ENCODE data around the gene SPRYD3.
"Not testable (repeated sequence)": the region's sequence is repeated elsewhere in the genome, so short reads cannot be mapped to it uniquely, and the experiment has no call there.

The SPRYD3 gene

DNA sequence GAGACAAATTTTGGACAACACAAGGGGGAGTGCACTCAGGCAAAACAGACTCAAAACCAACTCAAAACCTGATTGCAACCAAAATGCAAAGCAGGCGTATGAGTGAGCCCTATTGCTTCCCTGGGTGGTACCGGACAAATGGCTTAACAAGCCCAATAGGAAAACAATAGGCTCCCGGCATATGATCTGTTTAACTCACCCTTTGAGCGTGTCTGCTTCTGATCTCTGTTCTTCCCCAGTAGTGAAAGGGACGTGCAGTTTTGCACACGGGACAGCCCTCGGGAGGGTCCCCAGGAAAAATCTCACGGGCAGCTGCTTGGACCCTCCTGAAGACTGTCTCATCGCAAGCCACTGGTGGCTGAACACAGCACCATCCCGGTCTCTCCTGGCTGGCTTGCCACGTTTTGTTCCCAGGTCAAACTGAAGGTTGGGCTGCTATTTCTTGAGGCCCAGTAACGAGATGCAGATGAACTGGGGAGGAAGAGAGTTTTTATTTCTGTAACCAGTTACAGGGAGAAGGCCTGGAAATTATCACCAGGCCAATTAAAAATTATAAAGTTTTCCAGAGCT, 34.0 kb upstream of the SPRYD3 start:
- no peak for DNase-seq (ENCODE audit: low read depth in 1 of 2, low spot score in 1 of 2)
- in situ Hi-C loops (cut with HindIII; ENCODE audit: low pct_unique_long_range_greater_than_20kb, low sequenced_read_pairs) = no loop called here
- no peak for TF ChIP-seq JUND (IDR thresholded peaks at IDR 0.05; ENCODE audit: low read depth)

DNA sequence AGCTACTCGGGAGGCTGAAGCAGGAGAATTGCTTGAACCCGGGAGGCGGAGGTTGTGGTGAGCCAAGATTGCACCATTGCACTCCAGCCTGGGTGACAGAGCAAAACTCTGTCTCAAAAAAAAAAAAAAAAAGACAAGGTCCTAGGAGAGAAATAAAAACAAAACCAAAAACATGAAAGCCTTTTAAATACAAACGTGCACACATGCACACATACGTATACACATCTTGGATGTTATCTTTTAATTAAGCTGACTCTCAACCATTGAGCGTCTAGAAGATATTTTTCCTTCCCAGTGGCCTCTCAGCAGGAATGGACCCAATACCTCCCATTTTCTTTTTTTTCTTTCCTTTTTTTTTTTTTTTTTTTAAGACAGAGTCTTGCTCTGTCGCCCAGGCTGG, 33.2 kb upstream of the SPRYD3 start:
- DNase-seq (ENCODE audit: low read depth in 1 of 2, low spot score in 1 of 2); in situ Hi-C loops (cut with HindIII; ENCODE audit: low pct_unique_long_range_greater_than_20kb, low sequenced_read_pairs): not testable (repeated sequence)

DNA sequence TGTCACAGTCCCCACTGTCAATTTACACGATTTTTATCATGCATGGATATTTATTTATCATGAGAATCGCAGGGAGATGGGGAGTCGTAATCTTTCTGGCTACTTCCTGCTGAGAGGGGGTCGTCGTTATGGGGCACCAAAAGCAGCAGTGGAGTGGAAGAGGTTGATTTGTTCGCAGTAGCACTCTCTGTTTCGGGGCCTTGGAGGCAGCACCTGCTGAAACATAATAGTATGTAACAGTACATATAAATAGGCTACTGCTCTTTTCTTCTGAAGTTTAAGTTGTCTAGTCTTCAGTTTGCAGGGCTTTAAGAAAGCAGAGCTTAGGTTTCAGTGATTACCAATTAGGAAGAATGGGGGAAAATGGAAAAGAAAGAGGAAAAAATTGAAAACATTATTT, 27.9 kb upstream of the SPRYD3 start:
- DNase-seq (ENCODE audit: low read depth in 1 of 2, low spot score in 1 of 2) = no peak
- TF ChIP-seq JUND (IDR thresholded peaks at IDR 0.05; ENCODE audit: low read depth) = no peak
- in situ Hi-C loops (cut with HindIII; ENCODE audit: low pct_unique_long_range_greater_than_20kb, low sequenced_read_pairs) = no loop called here

DNA sequence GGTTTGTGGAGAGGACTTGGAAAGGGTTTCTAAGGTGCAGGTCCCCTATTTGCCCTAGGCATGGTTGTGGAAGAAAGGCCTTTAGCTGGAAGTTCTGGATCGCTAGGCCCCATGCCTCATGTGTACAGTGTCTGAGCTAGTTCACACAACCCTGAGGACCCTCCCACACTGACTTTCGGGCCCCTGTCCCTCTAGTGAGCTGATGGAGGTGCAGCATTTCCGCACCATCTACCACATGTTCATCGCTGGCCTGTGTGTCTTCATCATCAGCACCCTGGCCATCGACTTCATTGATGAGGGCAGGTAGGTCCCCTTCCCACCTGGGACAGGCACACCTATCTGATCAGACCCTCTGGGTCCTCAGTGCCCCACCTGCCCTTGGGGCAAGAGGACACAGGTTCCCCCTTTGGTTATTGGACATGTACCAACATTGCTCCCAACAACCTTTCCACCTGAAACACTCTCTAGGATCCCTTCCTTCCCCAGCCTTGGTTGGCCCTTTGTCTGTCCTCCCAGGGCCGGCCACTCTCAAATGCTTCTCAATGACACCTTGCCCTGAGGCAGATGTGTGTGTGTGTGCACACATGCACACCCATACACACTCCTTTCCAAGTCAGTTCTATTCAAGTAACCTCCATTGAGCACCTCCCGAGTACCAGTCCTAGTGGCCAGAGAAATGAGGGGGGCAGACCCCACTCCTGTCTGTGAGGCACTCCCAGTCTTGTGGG, 26.7 kb upstream of the SPRYD3 start:
- DNase-seq (ENCODE audit: low read depth in 1 of 2, low spot score in 1 of 2) = no peak
- TF ChIP-seq JUND (IDR thresholded peaks at IDR 0.05; ENCODE audit: low read depth) = no peak
- in situ Hi-C loops (cut with HindIII; ENCODE audit: low pct_unique_long_range_greater_than_20kb, low sequenced_read_pairs) = no loop called here

DNA sequence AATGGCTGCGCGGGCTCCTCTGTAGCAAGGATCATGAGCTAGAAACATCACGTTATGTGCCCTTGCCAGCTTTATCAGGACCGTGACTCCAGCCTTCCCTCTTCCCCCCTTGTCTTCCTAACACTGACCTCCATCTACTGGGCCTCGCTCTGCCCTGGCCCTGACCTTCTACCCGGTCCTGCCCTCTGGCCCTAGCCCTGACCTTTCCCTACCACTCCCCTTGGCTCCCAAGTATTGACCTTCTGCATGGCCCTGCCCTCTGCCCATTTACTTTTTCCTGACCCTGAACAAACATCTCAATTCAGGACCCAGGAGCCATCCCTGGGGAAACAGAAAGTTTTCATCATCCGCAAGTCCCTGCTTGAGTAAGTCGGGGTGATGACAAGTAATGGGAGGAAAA, 26.1 kb upstream of the SPRYD3 start:
- in situ Hi-C loops (cut with HindIII; ENCODE audit: low pct_unique_long_range_greater_than_20kb, low sequenced_read_pairs) = no loop called here
- no peak for TF ChIP-seq JUND (IDR thresholded peaks at IDR 0.05; ENCODE audit: low read depth)
- DNase-seq (ENCODE audit: low read depth in 1 of 2, low spot score in 1 of 2) = no peak

DNA sequence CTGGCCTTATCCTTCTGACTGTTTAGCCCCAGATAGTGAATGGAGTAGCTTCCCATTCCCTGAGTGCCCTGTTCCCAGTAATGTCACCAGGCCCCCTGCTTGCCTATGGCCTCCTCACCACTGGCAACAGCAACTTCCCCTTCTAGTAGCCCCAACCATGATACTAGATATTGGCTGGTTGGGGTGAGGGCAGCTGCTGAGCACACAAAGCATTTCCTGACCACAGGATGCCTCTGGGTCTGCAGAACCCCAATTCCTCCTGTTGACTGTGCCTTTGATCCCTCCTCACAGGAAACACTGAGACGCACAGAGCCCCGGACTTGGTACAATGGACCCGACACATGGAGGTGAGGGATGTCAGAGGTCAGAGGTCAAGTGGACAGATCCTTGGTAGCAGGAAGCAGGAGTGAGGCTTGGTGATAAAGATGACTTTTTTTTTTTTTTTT, 24.7 kb upstream of the SPRYD3 start:
- in situ Hi-C loops (cut with HindIII; ENCODE audit: low pct_unique_long_range_greater_than_20kb, low sequenced_read_pairs) = no loop called here
- TF ChIP-seq JUND (IDR thresholded peaks at IDR 0.05; ENCODE audit: low read depth) = no peak
- DNase-seq (ENCODE audit: low read depth in 1 of 2, low spot score in 1 of 2) = no peak

DNA sequence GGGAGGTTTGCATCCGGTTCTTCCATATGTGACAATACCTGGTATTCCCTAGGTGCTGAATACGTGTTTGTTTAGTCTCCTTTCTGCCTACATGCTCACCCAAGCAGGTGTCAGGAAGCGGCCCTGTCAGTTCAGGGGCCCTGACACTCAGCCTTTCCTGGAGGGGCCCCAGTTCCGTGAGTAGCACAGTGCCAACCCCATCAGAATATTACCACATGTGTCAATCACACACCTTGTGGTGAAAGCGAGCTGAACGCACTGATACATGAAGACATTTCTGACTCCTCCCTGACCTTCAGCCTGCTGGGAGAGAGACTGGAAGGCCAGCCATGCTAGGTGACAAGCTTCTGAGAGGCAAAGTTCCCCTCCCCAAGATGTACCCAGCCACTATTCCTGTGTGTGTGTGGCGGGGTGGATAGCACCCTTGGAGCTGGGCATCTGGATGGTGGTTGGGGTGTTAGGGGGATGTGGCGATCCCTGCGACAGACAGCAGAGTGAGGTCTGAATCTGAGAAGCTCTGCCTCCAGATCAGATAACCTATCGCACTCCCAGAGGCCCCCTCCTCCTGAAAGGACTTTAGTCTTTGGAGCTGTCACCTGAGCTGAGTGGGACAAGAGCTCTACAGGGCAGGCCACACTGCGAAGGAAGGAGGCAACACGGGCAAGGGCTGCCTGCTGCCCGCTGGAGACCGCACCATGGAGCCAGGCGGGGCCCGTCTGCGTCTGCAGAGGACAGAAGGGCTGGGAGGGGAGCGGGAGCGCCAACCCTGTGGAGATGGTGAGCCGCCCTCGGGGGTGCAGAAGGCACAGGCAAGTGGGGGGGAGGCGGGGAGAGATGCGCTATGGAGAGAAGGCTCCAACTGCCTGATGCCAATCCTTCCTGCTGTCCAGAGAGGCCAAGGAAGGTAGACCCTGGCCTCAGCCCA, 24.0 kb upstream of the SPRYD3 start, which contains the start of gene SOAT2:
Gene SOAT2, plus strand, starts transcription at position 604 of the 925 bp plus-strand sequence. Its CDS starts 92 bp downstream, at position 696.
- no peak for TF ChIP-seq JUND (IDR thresholded peaks at IDR 0.05; ENCODE audit: low read depth)
- in situ Hi-C loops (cut with HindIII; ENCODE audit: low pct_unique_long_range_greater_than_20kb, low sequenced_read_pairs) = no loop called here
- no peak for DNase-seq (ENCODE audit: low read depth in 1 of 2, low spot score in 1 of 2)

DNA sequence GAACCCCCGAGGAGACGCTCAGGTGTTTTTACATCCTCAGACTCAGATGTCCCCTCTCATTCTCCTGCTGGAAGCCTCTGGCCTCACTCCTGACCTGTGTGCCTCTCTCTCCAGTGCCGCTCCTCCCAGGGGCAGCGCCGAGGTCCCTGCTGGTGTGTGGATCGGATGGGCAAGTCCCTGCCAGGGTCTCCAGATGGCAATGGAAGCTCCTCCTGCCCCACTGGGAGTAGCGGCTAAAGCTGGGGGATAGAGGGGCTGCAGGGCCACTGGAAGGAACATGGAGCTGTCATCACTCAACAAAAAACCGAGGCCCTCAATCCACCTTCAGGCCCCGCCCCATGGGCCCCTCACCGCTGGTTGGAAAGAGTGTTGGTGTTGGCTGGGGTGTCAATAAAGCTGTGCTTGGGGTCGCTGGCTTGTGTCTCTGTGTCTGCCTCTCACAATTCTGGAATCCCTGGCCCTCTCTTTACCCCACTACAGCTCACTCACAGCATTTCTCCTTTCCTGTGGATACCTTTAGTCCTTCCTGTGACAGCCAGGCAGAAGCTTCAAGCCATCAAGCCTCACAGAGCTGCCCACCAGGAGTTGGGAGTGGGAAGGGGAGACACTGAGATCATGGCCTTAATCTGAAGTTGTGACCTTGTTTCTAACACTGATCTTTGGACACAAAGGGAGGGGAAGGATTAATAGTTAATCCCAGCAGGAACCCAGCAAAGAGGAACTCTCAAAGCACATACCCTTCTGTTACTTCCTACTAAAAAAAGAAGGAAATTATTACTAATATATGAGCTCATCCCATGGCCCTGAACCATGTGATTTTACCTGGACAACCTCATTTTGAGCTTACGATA, 23.0 kb upstream of the SPRYD3 start:
- in situ Hi-C loops (cut with HindIII; ENCODE audit: low pct_unique_long_range_greater_than_20kb, low sequenced_read_pairs) = no loop called here
- no peak for TF ChIP-seq JUND (IDR thresholded peaks at IDR 0.05; ENCODE audit: low read depth)
- no peak for DNase-seq (ENCODE audit: low read depth in 1 of 2, low spot score in 1 of 2)

DNA sequence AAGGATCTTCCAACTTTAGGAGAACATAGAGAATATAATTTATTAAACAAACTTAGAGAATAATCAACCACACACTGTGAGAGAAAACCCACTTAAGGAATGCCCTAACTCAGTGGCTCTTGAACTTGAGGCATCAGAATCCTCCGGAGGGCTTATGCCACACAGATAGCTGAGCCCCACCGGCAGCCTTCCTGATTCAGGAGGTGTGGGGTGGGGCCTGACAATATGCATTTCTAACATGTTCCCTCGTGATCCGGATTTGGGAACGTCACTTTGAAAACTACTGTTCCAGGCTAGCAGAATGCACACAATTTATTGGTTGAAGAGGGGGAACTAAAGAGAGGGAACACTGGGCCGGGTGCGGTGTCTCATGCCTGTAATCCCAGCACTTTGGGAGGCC, 22.1 kb upstream of the SPRYD3 start:
- in situ Hi-C loops (cut with HindIII; ENCODE audit: low pct_unique_long_range_greater_than_20kb, low sequenced_read_pairs) = no loop called here
- no peak for DNase-seq (ENCODE audit: low read depth in 1 of 2, low spot score in 1 of 2)
- TF ChIP-seq JUND (IDR thresholded peaks at IDR 0.05; ENCODE audit: low read depth) = no peak

DNA sequence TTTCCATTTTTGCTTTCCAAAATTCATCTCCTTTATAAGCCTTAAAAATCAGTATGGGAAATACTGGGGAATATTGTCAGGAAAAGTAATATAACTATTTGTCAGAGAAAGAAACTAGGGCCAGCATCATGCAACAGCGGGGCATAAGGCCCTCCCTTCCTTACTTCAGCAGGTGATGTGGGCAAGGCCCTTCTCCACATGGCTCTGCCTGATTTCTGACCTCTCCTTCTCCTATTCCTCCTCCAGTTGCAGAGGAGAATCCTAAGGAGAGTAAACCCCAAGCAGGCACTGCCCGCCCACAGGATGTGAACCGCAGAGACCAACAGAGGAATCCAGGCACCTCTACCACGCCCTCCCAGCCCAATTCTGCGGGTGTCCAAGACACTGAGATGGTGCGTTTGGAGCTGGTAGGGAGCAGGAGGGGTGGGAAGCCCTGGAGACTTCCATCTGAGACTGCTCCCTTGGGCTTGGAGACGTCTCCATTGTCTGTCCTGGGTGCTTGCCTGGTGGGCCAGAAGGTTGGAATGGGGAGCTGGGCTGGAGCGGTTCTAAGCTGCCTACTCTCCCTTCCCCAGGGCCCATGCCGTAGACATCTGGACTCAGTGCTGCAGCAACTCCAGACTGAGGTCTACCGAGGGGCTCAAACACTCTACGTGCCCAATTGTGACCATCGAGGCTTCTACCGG, 21.4 kb upstream of the SPRYD3 start:
- in situ Hi-C loops (cut with HindIII; ENCODE audit: low pct_unique_long_range_greater_than_20kb, low sequenced_read_pairs) = no loop called here

DNA sequence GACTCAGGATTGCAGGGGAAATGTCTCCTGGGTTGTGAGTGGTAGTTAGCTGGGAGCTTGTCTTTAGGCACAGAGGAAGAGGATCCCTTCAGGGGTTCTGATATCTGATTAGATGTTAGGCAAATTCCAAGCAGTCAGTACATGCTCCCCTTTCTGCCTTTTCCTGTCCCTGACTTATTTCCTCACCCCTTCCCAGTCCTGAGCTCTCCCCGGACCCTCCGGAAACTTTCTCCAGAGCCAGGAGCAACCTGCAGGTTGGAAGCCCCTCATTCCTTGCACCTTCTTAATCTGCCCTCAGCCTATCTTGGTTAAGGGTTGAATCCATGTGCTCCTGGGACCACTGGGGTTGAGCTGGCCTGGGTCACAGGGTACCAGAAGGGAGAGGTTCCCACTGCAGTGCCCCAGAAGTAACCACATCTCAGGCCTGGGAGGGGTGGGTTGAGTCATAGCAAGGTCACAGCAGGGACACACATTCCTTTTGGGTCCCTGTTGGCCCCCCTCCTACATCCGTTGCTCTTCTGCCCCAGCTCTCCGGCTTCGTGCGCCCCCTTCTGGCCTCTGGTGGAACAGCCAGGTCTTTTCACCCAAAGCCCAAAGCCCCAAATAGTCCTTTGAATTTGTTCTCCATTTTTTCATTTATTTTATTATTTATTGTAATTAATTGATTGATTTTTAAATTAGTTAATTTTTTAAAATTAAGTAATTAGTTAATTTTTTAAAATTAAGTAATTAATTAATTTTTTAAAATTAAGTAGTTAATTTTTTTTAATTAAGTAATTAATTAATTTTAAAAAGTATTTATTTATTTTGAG, 20.1 kb upstream of the SPRYD3 start:
- DNase-seq (ENCODE audit: low read depth in 1 of 2, low spot score in 1 of 2) = peak; percentile 89 to 92
- in situ Hi-C loops (cut with HindIII; ENCODE audit: low pct_unique_long_range_greater_than_20kb, low sequenced_read_pairs) = no loop called here
- no peak for TF ChIP-seq JUND (IDR thresholded peaks at IDR 0.05; ENCODE audit: low read depth)

More for the DNA sequence above, 21.4 kb upstream of the SPRYD3 start:
- no peak for DNase-seq (ENCODE audit: low read depth in 1 of 2, low spot score in 1 of 2)
- no peak for TF ChIP-seq JUND (IDR thresholded peaks at IDR 0.05; ENCODE audit: low read depth)

Data from T47D (cell line).